SK-N-SH (cell line): Measurements from ENCODE around the gene OR2M5. TPM values are rescaled to one million over a fixed set of nuclear protein-coding genes. Genes with fewer than 3 reads are reported as not detected.

Experiments used
- CTCF ChIA-PET: fragments of 300-600, 350-600 bp; formaldehyde crosslinking; extraction: SDS; loops from one replicate; lab custom pipeline; 2021; lab: Yijun Ruan, JAX
- POLR2A ChIA-PET: fragments of 350-600 bp; sonication (Branson Sonifier 250); formaldehyde crosslinking; extraction: SDS; loops from one replicate; lab custom pipeline; 2020; ENCODE audit warnings: antibody characterized with exemption, inconsistent platforms; lab: Yijun Ruan, JAX
- DNase-seq: peaks from one replicate; pipeline ENCODE4 v3.0.0; 2012
- H2AFZ ChIP-seq: fragments of 200-600 bp; sonication (generic); 2 replicates; pipeline ENCODE4 v1.8.1; 2016; ENCODE audit warnings: antibody characterized with exemption, mild to moderate bottlenecking, low read depth
- H3F3A ChIP-seq: fragments of 200-600 bp; sonication (generic); replicated peaks from 2 replicates; pipeline ENCODE3; 2016; ENCODE audit warnings: antibody characterized with exemption, mild to moderate bottlenecking; ENCODE audit not compliant: insufficient read depth
- H3K27ac ChIP-seq, 2 experiments: fragments of 200-500 bp in 1 of 2; fragments of 200-600 bp in 1 of 2; sonication (Bioruptor generic) in 1 of 2; sonication (generic), shearing (Covaris generic) in 1 of 2; 2 replicates each; pipeline versions ENCODE4 v1.5.1 to v1.6.1; 2014 to 2016; ENCODE audit warnings: low read depth in 2 of 2, inconsistent platforms in 1 of 2, low read length in 1 of 2, mild to moderate bottlenecking in 1 of 2, mixed read lengths in 1 of 2
- H3K27me3 ChIP-seq: fragments of 200-600 bp; sonication (generic), shearing (Covaris generic); 2 replicates; pipeline ENCODE4 v1.6.1; 2016; ENCODE audit warnings: mixed run types; ENCODE audit not compliant: insufficient read depth
- H3K36me3 ChIP-seq, 2 experiments: fragments of 200-500 bp in 1 of 2; fragments of 200-600 bp in 1 of 2; sonication (Bioruptor generic) in 1 of 2; sonication (generic) in 1 of 2; replicated peaks in 1 of 2; 2 replicates each; pipeline versions ENCODE3 to v1.5.1; 2014 to 2016; ENCODE audit warnings: low read length in 1 of 2, mild to moderate bottlenecking in 1 of 2; ENCODE audit not compliant: insufficient read depth in 2 of 2, control insufficient read depth in 1 of 2
- H3K4me1 ChIP-seq, 2 experiments: fragments of 200-500 bp in 1 of 2; fragments of 200-600 bp in 1 of 2; sonication (Bioruptor generic) in 1 of 2; sonication (generic), shearing (Covaris generic) in 1 of 2; 2 replicates each; pipeline versions ENCODE4 v1.5.1 to v1.6.1; 2014 to 2016; ENCODE audit warnings: low read depth in 1 of 2, low read length in 1 of 2, mixed run types in 1 of 2; ENCODE audit not compliant: insufficient read depth in 2 of 2, control insufficient read depth in 1 of 2
- H3K4me2 ChIP-seq: fragments of 200-600 bp; sonication (generic), shearing (Covaris generic); 2 replicates; pipeline ENCODE4 v1.6.1; 2017; ENCODE audit warnings: mixed run types
- H3K4me3 ChIP-seq, 2 experiments: fragments of 200-500 bp in 1 of 2; fragments of 200-600 bp in 1 of 2; sonication (Bioruptor generic) in 1 of 2; sonication (generic), shearing (Covaris generic) in 1 of 2; 2 replicates each; pipeline versions ENCODE4 v1.5.1 to v1.8.1; 2014 to 2016; ENCODE audit warnings: low read depth in 2 of 2, inconsistent platforms in 1 of 2, low read length in 1 of 2, mild to moderate bottlenecking in 1 of 2, mixed read lengths in 1 of 2, moderate library complexity in 1 of 2
- H3K79me2 ChIP-seq: fragments of 200-600 bp; sonication (generic); 2 replicates; pipeline ENCODE4 v1.8.1; 2017; ENCODE audit warnings: mild to moderate bottlenecking; ENCODE audit not compliant: insufficient read depth
- H3K9ac ChIP-seq: fragments of 200-600 bp; sonication (generic); 2 replicates; pipeline ENCODE4 v1.6.1; 2017; ENCODE audit warnings: mixed run types
- H3K9me2 ChIP-seq: fragments of 200-600 bp; sonication (generic); 2 replicates; pipeline ENCODE4 v1.6.1; 2017; ENCODE audit warnings: mixed run types
- H3K9me3 ChIP-seq: fragments of 200-600 bp; sonication (generic); 2 replicates; pipeline ENCODE4 v1.6.1; 2017; ENCODE audit warnings: mixed run types, mild to moderate bottlenecking, moderate library complexity
- H4K20me1 ChIP-seq: fragments of 200-600 bp; sonication (generic); 2 replicates; pipeline ENCODE4 v1.6.1; 2017; ENCODE audit warnings: mild to moderate bottlenecking, mixed run types; ENCODE audit not compliant: insufficient read depth
- CHD2 ChIP-seq: fragments of 150-350 bp; IDR thresholded peaks from 2 replicates; pipeline ENCODE4 v1.6.1; 2018; ENCODE audit warnings: low read length; ENCODE audit not compliant: partially characterized antibody
- EP300 ChIP-seq, 2 experiments: IDR thresholded peaks; 2 replicates each; pipeline versions ENCODE4 v1.4.0 to v1.6.1; 2012; ENCODE audit warnings: borderline replicate concordance in 1 of 2, low read depth in 1 of 2, low read length in 1 of 2
- EZH2phosphoT487 ChIP-seq: fragments of 200-600 bp; sonication (generic); IDR thresholded peaks from 2 replicates; pipeline ENCODE4 v1.6.1; 2017; ENCODE audit warnings: low read depth, mixed run types, mild to moderate bottlenecking, antibody characterized with exemption, moderate library complexity, borderline replicate concordance
- FOSL2 ChIP-seq: IDR thresholded peaks from 2 replicates; pipeline ENCODE4 v1.4.0; 2012; ENCODE audit warnings: low read depth, mild to moderate bottlenecking, moderate library complexity, borderline replicate concordance
- FOXM1 ChIP-seq: IDR thresholded peaks from 2 replicates; pipeline ENCODE4 v1.4.0; 2012; ENCODE audit warnings: low read depth, mild to moderate bottlenecking
- GABPA ChIP-seq: IDR thresholded peaks from 2 replicates; pipeline ENCODE4 v1.4.0; 2012; ENCODE audit warnings: low read depth, mild to moderate bottlenecking
- GATA2 ChIP-seq: sonication (generic); formaldehyde crosslinking; IDR thresholded peaks from 2 replicates; pipeline ENCODE4 v1.5.0; 2020; ENCODE audit warnings: mild to moderate bottlenecking, missing genetic modification reagents
- IRF3 ChIP-seq: fragments of 150-350 bp; IDR thresholded peaks from 2 replicates; pipeline ENCODE4 v1.6.1; 2016; ENCODE audit warnings: mild to moderate bottlenecking, low read depth, low read length
- MAX ChIP-seq: IDR thresholded peaks from 2 replicates; pipeline ENCODE4 v1.4.0; 2012; ENCODE audit warnings: low read depth
- MEF2A ChIP-seq: IDR thresholded peaks from 2 replicates; pipeline ENCODE4 v1.4.0; 2012; ENCODE audit warnings: low read depth, borderline replicate concordance
- MXI1 ChIP-seq: IDR thresholded peaks from 2 replicates; pipeline ENCODE4 v1.6.1; 2012; ENCODE audit warnings: mild to moderate bottlenecking, low read depth, low read length, improper control_type of control experiment
- NRF1 ChIP-seq: IDR thresholded peaks from 2 replicates; pipeline ENCODE4 v1.6.1; 2012; ENCODE audit warnings: low read depth, mild to moderate bottlenecking, low read length
- RAD21 ChIP-seq: IDR thresholded peaks from 2 replicates; pipeline ENCODE4 v1.6.1; 2012; ENCODE audit warnings: mild to moderate bottlenecking, low read length
- RCOR1 ChIP-seq: fragments of 150-350 bp; IDR thresholded peaks from 2 replicates; pipeline ENCODE4 v1.6.1; 2017; ENCODE audit warnings: antibody characterized with exemption, low read length
- RXRA ChIP-seq: IDR thresholded peaks from 2 replicates; pipeline ENCODE4 v1.4.0; 2012; ENCODE audit warnings: low read depth, mild to moderate bottlenecking, borderline replicate concordance
- SIN3A ChIP-seq: IDR thresholded peaks from 2 replicates; pipeline ENCODE4 v1.6.1; 2012; ENCODE audit warnings: low read depth, mild to moderate bottlenecking, low read length, moderate library complexity, borderline replicate concordance
- TCF12 ChIP-seq: IDR thresholded peaks from 2 replicates; pipeline ENCODE4 v1.4.0; 2012
- USF1 ChIP-seq: IDR thresholded peaks from 2 replicates; pipeline ENCODE4 v1.4.0; 2012; ENCODE audit warnings: low read depth, borderline replicate concordance
- WGBS: methylation state at CpG from one replicate; pipeline ENCODE4 v1.1.6; 2017; ENCODE audit warnings: low lambda C conversion rate; 5-methylcytosine and 5-hydroxymethylcytosine counted together
- polyA plus RNA-seq, 3 experiments: library from polyadenylated mRNA; depleted of rRNA; stranded (reverse); fragments of >200 nt; gene quantifications; 2 replicates each; pipeline ENCODE4 v1.2.3, GENCODE V29; 2012
- TF ChIP-seq, protein P1 (sequence below): fragments of 200-600 bp; sonication (generic); IDR thresholded peaks from 2 replicates; pipeline ENCODE4 v1.6.1; 2017; ENCODE audit warnings: antibody characterized with exemption, mild to moderate bottlenecking, moderate library complexity
- TF ChIP-seq, protein P2 (sequence below): IDR thresholded peaks from 2 replicates; pipeline ENCODE4; 2012

Gene OR2M5
- polyA plus RNA-seq, 1 of the 3 experiments (the other 2 are of a cell fraction), result not detected

GRCh38 chr1:248164031-248164430 lies 19.1 kb downstream of the OR2M5 start:
- TF ChIP-seq RXRA (no peak), TCF12 (no peak), IRF3 (no peak)
- TF ChIP-seq, protein P1, sequence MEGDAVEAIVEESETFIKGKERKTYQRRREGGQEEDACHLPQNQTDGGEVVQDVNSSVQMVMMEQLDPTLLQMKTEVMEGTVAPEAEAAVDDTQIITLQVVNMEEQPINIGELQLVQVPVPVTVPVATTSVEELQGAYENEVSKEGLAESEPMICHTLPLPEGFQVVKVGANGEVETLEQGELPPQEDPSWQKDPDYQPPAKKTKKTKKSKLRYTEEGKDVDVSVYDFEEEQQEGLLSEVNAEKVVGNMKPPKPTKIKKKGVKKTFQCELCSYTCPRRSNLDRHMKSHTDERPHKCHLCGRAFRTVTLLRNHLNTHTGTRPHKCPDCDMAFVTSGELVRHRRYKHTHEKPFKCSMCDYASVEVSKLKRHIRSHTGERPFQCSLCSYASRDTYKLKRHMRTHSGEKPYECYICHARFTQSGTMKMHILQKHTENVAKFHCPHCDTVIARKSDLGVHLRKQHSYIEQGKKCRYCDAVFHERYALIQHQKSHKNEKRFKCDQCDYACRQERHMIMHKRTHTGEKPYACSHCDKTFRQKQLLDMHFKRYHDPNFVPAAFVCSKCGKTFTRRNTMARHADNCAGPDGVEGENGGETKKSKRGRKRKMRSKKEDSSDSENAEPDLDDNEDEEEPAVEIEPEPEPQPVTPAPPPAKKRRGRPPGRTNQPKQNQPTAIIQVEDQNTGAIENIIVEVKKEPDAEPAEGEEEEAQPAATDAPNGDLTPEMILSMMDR, result no peak
- TF ChIP-seq, protein P2, sequence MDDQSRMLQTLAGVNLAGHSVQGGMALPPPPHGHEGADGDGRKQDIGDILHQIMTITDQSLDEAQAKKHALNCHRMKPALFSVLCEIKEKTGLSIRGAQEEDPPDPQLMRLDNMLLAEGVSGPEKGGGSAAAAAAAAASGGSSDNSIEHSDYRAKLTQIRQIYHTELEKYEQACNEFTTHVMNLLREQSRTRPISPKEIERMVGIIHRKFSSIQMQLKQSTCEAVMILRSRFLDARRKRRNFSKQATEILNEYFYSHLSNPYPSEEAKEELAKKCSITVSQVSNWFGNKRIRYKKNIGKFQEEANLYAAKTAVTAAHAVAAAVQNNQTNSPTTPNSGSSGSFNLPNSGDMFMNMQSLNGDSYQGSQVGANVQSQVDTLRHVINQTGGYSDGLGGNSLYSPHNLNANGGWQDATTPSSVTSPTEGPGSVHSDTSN, result no peak
- POLR2A ChIA-PET, result no interaction called here

GRCh38 chr1:248165186-248165585 lies 20.2 kb downstream of the OR2M5 start:
- no peak overlapping the region for H3K9ac ChIP-seq
- H3K9me3 ChIP-seq, result no peaks in the 10 kb centered on the region
- no peaks in the 10 kb centered on the region for H3K27me3 ChIP-seq
- no peaks in the 10 kb centered on the region for H3K79me2 ChIP-seq
- CTCF ChIA-PET, result no interaction called here
- no peak overlapping the region for H3K4me3 ChIP-seq
- no peak overlapping the region for H3K27ac ChIP-seq
- 9% methylated on average over 12 of the region's 14 CpGs for WGBS
- TF ChIP-seq NRF1 (no peak), MXI1 (no peak), FOXM1 (no peak), EZH2phosphoT487 (no peak), MEF2A (no peak), USF1 (no peak), MAX (no peak), RAD21 (no peak), CHD2 (no peak), FOSL2 (no peak), RCOR1 (no peak), GABPA (no peak), GATA2 (CRISPR knock-in tag) (no peak), TCF12 (no peak), EP300 (IDR thresholded peaks at IDR 0.05; ENCODE audit: borderline replicate concordance in 1 of 2, low read depth in 1 of 2, low read length in 1 of 2) (no peak), SIN3A (no peak)
- TF ChIP-seq, protein P2, result no peak
- no peak for DNase-seq
- H3F3A ChIP-seq, result no peaks in the 10 kb centered on the region
- no peak overlapping the region for H2AFZ ChIP-seq
- POLR2A ChIA-PET, result no interaction called here
- no peaks in the 10 kb centered on the region for H4K20me1 ChIP-seq
- no peaks in the 10 kb centered on the region for H3K36me3 ChIP-seq
- no peak overlapping the region for H3K4me2 ChIP-seq
- no peaks in the 10 kb centered on the region for H3K9me2 ChIP-seq
- H3K4me1 ChIP-seq, result no peaks in the 10 kb centered on the region

More at GRCh38 chr1:248164031-248164430, 19.1 kb downstream of the OR2M5 start:
- no peaks in the 10 kb centered on the region for H3K79me2 ChIP-seq
- no peaks in the 10 kb centered on the region for H3K9me3 ChIP-seq
- H3F3A ChIP-seq, result no peaks in the 10 kb centered on the region
- no peaks in the 10 kb centered on the region for H3K27me3 ChIP-seq
- no peaks in the 10 kb centered on the region for H3K36me3 ChIP-seq
- H3K4me3 ChIP-seq, result no peak overlapping the region
- DNase-seq, result no peak
- CTCF ChIA-PET, result no interaction called here
- no peak overlapping the region for H3K27ac ChIP-seq
- H4K20me1 ChIP-seq, result no peaks in the 10 kb centered on the region
- no peak overlapping the region for H3K4me2 ChIP-seq
- H2AFZ ChIP-seq, result no peak overlapping the region
- no peaks in the 10 kb centered on the region for H3K4me1 ChIP-seq
- WGBS, result 5% methylated on average over 3 of the region's 12 CpGs
- H3K9ac ChIP-seq, result no peak overlapping the region
- H3K9me2 ChIP-seq, result no peaks in the 10 kb centered on the region
